Hepatocyte (in vitro differentiated cells): ENCODE results near the gene PARD3B. TPM values are rescaled to one million over a fixed set of nuclear protein-coding genes. Genes with fewer than 3 reads are reported as not detected.

Experiments
- DNase-seq: peaks from one replicate; pipeline ENCODE4 v3.0.0-alpha.2; 2016; ENCODE audit warnings: low spot score
- H2AFZ ChIP-seq: fragments of 200-600 bp; sonication (generic); 2 replicates; pipeline ENCODE4 v1.6.0; 2016; ENCODE audit warnings: antibody characterized with exemption, mild to moderate bottlenecking
- H3K27ac ChIP-seq: fragments of 200-600 bp; sonication (generic); 2 replicates; pipeline ENCODE4 v1.5.1; 2016; ENCODE audit warnings: mild to moderate bottlenecking
- H3K27me3 ChIP-seq: fragments of 200-600 bp; sonication (generic); 2 replicates; pipeline ENCODE4 v1.6.1; 2016
- H3K36me3 ChIP-seq: fragments of 200-600 bp; sonication (generic); replicated peaks from 2 replicates; pipeline ENCODE4 v1.5.1; 2016; ENCODE audit warnings: low read depth; ENCODE audit not compliant: insufficient read depth
- H3K4me1 ChIP-seq: fragments of 200-600 bp; sonication (generic); 2 replicates; pipeline ENCODE4 v1.5.1; 2016; ENCODE audit warnings: mild to moderate bottlenecking, moderate library complexity; ENCODE audit not compliant: insufficient read depth
- H3K4me2 ChIP-seq: fragments of 200-600 bp; sonication (generic); 2 replicates; pipeline ENCODE4 v1.6.0; 2016
- H3K4me3 ChIP-seq: fragments of 200-600 bp; sonication (generic); 2 replicates; pipeline ENCODE4 v1.5.1; 2016; ENCODE audit warnings: mild to moderate bottlenecking
- H3K79me2 ChIP-seq: fragments of 200-600 bp; sonication (generic); 2 replicates; pipeline ENCODE4 v1.6.0; 2017; ENCODE audit warnings: mild to moderate bottlenecking
- H3K9me2 ChIP-seq: fragments of 200-600 bp; sonication (generic); replicated peaks from 2 replicates; pipeline ENCODE4 v1.6.0; 2017; ENCODE audit warnings: mild to moderate bottlenecking; ENCODE audit not compliant: insufficient read depth
- H3K9me3 ChIP-seq: fragments of 200-600 bp; sonication (generic); 2 replicates; pipeline ENCODE4 v1.5.1; 2016; ENCODE audit warnings: low read depth, mild to moderate bottlenecking
- H4K20me1 ChIP-seq: fragments of 200-600 bp; sonication (generic); 2 replicates; pipeline ENCODE4 v1.6.0; 2016; ENCODE audit warnings: mild to moderate bottlenecking; ENCODE audit not compliant: insufficient read depth, poor library complexity, severe bottlenecking
- EZH2 ChIP-seq: fragments of 200-600 bp; sonication (generic); IDR thresholded peaks from 2 replicates; pipeline ENCODE4 v1.6.1; 2016; ENCODE audit warnings: antibody characterized with exemption, mild to moderate bottlenecking, borderline replicate concordance
- EZH2phosphoT487 ChIP-seq: fragments of 200-600 bp; sonication (generic); IDR thresholded peaks from one replicate; pipeline ENCODE4 v1.6.1; 2018; ENCODE audit warnings: antibody characterized with exemption, mild to moderate bottlenecking, low read depth, moderate library complexity; ENCODE audit not compliant: unreplicated experiment, severe bottlenecking
- WGBS: methylation state at CpG from one replicate; pipeline ENCODE4 v1.1.6; 2016; ENCODE audit warnings: low lambda C conversion rate; ENCODE audit errors: missing lambda C conversion rate; 5-methylcytosine and 5-hydroxymethylcytosine counted together
- polyA plus RNA-seq: library from polyadenylated mRNA; unstranded; fragments of >200 nt; fragmentation: Nextera tagmentation; extraction: Ambion mirVana; gene quantifications from 2 replicates; pipeline ENCODE4 v1.2.1, GENCODE V29; 2016
- total RNA-seq: library from RNA; depleted of rRNA; stranded (reverse); fragments of >200 nt; gene quantifications from 2 replicates; pipeline ENCODE4 v1.2.3, GENCODE V29; 2014
- TF ChIP-seq, protein P1 (sequence below): fragments of 200-600 bp; sonication (generic); IDR thresholded peaks from 2 replicates; pipeline ENCODE4 v1.5.1; 2016; ENCODE audit warnings: antibody characterized with exemption, mild to moderate bottlenecking; ENCODE audit not compliant: poor library complexity

PARD3B gene
- total and polyA plus RNA-seq, 2 experiments from 2014 or later, result 11.5 to 21.7 TPM

DNA sequence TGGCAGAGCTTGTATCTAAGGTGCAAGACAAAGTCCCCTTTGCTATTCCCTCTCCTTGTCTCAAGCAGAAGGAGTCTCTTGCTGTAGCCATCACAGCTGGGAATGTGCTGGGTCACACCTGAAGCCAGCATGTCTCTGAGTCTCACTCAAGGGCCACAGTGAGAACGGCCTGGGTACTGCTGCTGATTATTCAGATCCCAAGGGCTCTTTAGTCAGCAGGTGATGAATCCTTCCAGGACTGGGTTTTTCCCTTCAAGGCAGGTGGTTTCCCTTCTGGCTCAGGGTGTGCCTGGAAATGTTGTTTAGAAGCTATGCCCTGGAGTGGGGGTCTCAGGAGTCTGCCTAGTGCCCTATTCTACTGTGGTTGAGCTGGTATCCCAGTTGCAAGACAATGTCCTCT lies 356.3 kb downstream of the PARD3B start:
- TF ChIP-seq EZH2 (no peak), EZH2phosphoT487 (no peak)
- TF ChIP-seq, protein P1, sequence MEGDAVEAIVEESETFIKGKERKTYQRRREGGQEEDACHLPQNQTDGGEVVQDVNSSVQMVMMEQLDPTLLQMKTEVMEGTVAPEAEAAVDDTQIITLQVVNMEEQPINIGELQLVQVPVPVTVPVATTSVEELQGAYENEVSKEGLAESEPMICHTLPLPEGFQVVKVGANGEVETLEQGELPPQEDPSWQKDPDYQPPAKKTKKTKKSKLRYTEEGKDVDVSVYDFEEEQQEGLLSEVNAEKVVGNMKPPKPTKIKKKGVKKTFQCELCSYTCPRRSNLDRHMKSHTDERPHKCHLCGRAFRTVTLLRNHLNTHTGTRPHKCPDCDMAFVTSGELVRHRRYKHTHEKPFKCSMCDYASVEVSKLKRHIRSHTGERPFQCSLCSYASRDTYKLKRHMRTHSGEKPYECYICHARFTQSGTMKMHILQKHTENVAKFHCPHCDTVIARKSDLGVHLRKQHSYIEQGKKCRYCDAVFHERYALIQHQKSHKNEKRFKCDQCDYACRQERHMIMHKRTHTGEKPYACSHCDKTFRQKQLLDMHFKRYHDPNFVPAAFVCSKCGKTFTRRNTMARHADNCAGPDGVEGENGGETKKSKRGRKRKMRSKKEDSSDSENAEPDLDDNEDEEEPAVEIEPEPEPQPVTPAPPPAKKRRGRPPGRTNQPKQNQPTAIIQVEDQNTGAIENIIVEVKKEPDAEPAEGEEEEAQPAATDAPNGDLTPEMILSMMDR, result no peak
- Histone ChIP-seq H3K4me1 (peaks cover 15% of the 10 kb centered on the region), H2AFZ (no peak overlapping the region), H3K4me2 (no peak overlapping the region), H3K4me3 (no peak overlapping the region), H4K20me1 (no peaks in the 10 kb centered on the region), H3K27ac (peak overlapping the region; percentile 79), H3K36me3 (no peaks in the 10 kb centered on the region), H3K79me2 (peaks cover 13% of the 10 kb centered on the region), H3K9me2 (no peaks in the 10 kb centered on the region), H3K9me3 (no peaks in the 10 kb centered on the region), H3K27me3 (no peaks in the 10 kb centered on the region)
- 89% methylated on average over 1 of the region's 1 CpG for WGBS
- no peak for DNase-seq

DNA sequence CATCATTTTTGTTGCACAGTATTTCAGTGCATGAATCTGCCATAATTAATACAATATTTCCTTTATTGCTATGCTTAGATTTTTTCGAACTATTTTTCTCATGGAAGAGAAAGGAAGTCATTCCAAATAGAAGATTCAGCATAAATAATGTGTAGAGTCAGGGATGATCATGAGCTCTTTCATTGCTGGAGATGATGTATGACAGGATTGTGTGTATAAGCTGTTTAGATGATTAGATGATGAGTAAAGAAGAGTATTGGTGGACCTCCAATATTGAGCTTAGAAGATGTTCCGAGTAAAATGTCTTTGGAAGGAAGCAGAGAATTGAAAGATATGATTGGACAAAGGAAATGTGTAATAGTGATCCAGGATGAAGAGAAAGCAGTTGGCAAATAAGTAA lies 364.5 kb downstream of the PARD3B start:
- Histone ChIP-seq H3K4me2 (no peak overlapping the region), H3K36me3 (no peaks in the 10 kb centered on the region), H3K27me3 (no peaks in the 10 kb centered on the region), H3K9me2 (no peaks in the 10 kb centered on the region), H3K4me1 (no peaks in the 10 kb centered on the region), H3K79me2 (peaks cover 9% of the 10 kb centered on the region), H3K9me3 (no peaks in the 10 kb centered on the region), H2AFZ (no peak overlapping the region), H4K20me1 (no peaks in the 10 kb centered on the region), H3K4me3 (no peak overlapping the region), H3K27ac (no peak overlapping the region)
- TF ChIP-seq EZH2, result no peak
- TF ChIP-seq EZH2phosphoT487, result no peak
- TF ChIP-seq, protein P1, result no peak
- WGBS, result 93% methylated on average over 2 of the region's 2 CpGs
- no peak for DNase-seq

DNA sequence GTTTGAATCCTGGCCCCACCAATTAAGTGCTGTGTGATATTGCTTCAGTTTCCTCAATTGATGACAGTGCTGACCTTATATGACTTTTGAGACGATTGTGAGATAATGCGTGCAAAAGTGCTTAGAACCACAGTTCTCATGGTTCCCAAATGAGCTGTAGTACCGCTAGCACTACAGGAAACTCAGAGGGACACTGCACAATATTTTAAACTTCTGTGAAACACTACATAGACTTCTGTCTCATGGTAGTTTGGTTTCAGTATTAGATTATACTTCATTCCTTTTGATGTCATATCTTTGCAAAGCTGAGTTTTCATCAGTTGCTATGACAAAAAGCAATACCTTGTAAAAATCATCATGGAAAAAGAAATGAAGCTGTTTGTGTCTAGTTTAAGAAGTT lies 368.0 kb downstream of the PARD3B start:
- no peak overlapping the region for H3K4me3 ChIP-seq
- WGBS, result 94% methylated on average over 3 of the region's 3 CpGs

More for the DNA sequence above, 368.0 kb downstream of the PARD3B start:
- Histone ChIP-seq H3K9me2 (no peaks in the 10 kb centered on the region), H2AFZ (no peak overlapping the region), H3K27ac (no peak overlapping the region), H3K79me2 (no peaks in the 10 kb centered on the region), H3K4me2 (no peak overlapping the region), H4K20me1 (no peaks in the 10 kb centered on the region), H3K9me3 (no peaks in the 10 kb centered on the region), H3K4me1 (no peaks in the 10 kb centered on the region), H3K27me3 (no peaks in the 10 kb centered on the region), H3K36me3 (no peaks in the 10 kb centered on the region)
- no peak for DNase-seq
- TF ChIP-seq EZH2 (no peak), EZH2phosphoT487 (no peak)
- TF ChIP-seq, protein P1, result no peak
